ENCODE measurements around the gene TP53I13.

The TP53I13 gene

DNA sequence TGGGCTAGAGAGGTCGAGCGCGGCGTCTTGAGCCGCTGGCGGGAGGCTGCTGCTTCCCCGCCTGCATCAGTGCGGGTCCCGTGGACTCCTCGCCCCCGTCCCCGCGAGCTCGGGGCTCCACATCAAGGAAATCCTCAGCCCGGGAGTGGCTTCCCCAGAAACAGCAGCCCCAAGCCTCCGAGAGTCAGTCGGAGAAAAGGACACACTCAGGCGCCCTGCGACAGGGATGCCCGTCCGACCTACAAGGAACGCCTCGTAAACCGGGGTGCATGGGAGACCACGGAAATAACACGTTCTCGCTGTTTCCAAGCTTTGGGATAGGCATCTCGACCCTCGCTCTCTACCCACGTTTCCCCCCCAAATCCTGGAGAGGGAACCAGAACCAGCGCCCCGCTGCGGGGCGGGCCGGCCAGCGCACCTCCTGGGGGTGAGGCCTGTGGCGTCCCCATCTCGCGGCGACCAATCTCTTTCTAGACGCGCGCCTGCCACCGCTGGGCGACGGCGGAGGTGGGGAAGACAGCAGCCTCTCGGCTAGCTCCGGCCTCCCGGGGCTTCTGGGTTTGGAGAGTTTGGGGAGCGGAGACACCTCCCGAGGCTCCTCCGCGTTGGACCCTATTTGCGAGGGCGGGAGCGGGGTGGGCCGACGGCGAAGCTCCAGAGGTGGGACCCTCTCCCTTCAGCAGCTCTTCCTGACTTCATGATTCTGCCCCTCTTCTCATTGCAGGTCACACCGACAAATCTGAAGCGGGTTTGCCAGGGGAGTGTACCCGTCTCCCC lies 759 bp upstream of the TP53I13 start:
- DNase-seq, result peak; percentile 88

DNA sequence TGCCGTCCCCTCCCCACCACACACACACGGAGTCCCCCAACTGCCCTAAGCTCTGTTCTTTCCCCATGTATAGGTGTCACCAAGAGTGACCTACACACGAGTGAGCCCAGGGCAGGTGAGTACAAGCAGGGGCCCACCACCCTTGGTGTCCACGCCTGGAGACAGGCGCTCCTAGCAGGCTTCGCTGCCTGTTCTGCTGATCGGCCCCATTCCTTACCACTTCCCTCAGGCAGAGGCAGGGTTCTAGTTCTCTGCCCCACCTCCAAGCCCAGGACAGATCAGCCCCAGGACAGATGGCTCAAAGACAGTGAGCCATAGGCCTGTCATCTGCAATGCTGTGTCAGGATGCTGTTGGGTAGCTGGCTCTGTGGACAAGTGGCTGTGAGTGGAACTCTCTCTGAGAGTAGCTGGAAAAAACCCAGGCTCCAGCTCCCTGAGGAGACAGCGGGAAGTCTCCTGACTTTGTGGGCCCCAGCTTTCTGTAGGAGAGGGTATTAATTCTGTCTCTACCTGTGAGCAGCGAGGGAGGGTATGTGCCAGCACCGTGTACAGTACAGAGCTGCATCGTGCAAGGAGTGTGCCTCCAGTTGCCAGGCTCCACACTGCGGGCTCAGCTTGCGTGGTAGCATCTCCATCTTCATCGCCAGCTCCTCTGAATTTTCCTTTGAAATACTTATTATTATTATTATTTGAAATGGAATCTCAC lies 897 bp downstream of the TP53I13 start:
- no peak for DNase-seq

DNA sequence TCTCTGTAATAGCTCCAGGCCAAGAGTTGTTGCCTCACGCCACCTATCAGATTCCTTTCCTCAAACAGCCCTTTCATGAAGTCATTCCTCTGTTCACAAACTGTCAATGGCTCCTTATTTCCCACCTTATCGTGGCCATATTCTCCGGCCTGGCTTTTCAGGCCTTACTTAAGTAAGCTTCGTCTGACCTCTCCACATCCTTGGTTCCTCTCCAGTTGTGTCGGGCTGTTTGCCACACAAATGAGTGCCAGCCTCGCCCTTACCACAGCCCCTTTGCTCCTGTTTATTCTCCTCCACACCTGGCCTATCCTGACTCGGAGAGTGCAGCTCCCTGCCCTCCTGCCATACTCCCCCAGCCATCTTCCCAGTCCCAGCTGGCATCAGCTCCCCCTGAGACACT lies 2.0 kb downstream of the TP53I13 start:
- DNase-seq, result no peak

DNA sequence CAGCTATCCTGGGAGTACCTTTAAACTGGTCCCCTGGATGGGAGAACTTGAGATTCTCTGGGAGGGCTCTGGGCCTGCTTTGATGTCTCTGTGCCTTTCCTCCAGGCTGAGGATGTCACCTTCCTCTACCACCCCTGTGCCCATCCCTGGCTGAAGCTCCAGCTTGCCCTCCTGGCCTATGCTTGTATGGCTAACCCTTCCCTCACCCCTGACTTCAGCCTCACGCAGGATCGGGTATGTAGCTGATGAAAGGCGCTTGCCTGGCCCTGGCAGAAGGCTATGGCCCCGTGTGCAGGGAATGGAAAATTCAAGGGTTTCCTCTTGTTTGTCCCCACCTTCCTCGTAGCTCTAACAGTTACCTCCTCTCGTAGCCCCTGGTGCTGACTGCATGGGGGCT lies 3.0 kb downstream of the TP53I13 start:
- no peak for DNase-seq

DNA sequence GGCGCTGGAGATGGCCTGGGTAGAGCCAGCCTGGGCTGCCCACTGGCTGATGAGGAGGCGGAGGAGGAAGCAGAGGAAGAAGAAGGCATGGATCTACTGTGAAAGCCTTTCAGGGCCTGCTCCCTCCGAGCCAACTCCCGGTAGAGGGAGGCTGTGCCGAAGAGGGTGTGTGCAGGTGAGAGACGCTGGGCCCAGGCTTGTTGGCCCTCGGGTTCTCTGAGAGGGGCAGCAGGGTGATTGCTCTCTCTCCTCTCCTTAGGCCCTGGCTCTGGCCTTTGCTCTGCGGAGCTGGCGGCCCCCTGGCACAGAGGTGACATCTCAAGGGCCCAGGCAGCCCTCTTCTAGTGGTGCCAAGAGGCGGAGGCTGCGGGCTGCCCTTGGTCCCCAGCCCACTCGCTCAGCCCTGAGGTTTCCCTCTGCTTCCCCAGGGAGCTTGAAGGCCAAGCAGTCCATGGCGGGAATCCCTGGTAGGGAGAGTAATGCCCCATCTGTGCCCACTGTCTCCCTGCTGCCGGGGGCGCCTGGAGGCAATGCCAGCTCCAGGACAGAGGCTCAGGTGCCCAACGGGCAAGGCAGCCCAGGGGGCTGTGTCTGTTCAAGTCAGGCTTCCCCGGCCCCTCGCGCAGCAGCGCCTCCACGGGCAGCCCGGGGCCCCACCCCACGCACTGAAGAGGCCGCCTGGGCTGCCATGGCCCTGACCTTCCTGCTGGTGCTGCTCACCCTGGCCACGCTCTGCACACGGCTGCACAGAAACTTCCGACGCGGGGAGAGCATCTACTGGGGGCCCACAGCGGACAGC lies 3.6 kb downstream of the TP53I13 start:
- DNase-seq, result no peak

DNA sequence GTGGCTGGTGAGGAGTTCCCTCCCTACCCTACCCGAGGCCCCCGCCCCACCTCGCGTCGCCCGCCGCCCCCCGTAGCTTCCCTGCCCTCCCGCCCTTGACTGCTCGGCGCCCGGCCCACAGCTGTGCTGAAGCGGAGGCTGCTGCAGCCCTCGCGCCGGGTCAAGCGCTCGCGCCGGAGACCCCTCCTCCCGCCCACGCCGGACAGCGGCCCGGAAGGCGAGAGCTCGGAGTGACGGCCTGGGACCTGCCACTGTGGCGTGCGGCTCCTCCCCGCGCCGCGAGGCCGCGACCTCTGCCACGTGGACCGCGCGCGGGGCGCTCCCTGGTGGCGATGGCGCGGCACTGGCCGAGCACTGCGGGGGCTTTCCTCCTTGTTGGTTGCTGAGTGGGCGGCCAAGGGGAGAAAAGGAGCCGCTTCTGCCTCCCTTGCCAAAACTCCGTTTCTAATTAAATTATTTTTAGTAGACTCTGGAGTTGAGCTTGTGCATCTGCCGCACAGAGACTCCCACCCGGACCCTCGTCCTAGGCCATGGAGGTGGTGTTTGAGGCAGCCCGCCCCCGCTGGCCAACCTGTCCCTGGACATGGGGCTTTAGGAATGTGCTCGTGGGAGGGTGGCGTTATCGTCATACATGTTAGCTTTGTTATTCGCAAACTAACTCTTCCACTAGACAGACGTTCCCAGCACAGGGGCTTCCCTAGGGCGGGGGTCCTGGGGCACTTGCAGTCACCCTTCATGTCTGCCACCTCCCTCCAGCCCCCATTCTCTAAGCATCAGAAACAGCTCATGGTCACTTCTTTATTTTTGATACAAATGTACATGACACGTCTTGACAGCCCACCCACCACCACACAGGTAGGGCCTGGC lies 4.4 kb downstream of the TP53I13 start:
- no peak for DNase-seq

DNA sequence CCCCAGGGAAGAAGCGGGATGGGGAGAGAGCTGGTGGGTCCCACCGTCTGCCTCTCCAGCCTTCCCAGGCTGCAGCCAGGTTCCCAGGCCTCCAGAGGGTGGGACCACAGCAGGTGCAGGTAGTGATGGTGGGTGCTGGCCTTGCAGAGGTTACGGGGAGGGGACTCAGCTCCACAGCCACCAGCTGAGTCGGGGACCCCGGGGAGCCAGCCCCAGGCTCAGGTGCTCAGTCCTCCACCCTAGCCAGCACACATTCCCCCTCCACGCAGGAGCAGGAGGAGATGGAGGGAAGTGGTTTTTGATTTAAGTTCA lies 5.0 kb downstream of the TP53I13 start:
- DNase-seq, result no peak

DNA sequence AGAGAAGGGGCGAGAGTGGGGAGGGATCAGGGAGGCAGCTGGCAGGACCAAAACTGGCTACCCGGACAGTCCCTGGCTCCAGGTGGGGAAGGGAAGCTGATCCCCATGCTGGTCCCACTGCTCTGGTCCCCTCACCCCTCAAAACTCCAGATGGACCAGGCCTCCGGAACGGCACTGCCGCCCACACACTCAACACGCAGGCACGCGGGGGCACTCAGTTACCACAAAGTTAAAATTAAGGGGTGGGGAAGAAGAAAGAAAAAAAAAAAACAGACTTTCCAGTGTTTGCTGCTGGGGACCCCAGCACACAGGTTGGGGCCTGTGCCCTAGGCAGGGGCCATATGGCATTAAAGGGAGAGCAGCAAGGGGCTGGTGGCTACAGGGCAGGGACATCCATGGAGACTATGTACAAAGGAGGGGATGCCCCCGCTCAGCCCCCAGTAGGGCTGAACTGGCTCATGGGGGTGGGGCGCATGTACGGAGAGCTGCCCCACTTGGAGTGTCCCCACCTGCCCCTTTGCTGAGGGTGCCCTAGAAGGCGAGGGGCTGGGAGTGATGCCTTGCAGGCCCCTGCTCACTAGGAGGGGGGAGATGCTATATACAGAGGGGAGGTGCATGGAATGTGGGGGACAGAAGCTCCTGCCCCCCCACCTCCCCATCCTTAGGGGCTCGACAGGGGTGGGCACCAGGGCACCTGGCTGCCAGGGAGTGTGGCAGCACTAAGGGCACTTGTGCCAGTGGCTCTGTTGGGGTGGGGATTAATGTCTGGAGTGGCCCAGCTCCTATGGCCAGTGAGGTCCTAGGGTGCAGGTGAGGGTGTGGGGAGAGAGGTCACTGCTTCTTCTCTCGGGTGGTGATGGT lies 5.6 kb downstream of the TP53I13 start:
- no peak for DNase-seq

DNA sequence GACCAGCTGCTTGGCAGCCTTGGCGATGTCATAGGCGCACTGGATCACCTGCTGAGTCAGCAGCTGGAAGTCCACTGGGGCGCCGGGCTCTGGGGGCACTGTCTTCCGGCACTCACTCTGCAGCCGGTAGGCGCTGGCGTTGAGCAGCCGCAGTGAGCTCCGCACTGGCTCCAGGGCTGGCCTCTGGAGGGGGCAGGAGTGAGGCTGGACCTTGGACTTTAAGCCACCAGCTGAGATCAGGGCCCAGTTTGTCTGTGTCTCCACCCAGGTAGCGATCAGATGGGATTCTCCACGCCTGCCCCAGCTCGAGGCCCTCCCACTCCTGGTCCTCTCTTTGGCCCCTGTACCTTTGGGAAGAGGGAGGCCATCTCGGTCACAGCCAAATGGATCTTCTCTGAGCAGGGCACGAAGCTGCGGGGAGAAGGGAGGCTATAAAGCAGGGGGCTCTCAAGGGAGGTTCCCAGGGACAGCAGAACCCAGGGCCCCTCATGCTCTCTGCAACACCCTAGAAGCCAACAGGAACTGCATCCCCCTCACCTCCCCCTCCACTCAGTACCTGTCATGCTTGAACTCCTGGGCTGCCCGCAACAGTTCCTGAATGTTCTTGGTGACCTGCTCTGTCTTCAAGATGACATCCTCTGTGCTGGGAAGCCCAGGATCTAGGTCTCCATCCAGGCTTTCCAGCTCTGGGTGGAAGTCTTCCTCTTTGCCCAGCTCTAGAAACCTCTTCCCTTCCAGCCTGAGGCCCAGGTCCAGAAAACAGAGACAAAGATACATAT lies 6.4 kb downstream of the TP53I13 start:
- DNase-seq, result no peak

DNA sequence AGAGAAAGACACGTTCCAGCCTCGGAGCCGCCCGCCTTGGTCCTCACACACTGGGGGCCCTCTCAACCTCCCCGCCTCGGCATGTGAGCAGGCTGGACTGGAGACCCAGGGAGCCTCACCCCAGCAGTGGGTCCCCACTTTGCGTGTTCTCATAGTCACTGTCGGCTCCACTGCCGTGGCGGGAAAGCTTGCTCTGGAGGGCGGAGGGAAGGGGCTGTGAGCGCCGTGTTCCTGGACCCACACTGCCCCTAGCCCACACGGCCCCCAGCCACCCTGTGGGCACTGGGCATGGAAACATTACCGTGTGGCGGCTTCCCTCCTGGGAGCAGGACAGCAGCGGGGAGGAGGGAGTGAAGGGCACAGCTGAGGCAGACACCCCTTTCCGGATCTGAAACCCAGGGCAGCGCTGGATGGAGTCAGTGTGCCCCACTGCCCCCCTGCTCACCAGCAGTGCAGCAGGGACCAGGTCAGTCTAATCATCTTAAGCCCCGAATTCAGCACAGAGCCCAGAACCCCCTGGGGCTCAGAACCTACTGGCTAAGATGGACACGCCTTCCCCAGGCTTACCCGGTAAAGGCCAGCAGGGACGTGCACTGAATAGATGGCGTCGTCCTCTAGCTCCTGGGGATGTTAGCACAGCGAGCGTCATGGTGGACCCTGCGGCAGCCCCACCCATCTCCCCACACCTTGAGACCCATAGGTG lies 7.2 kb downstream of the TP53I13 start:
- DNase-seq, result no peak

DNA sequence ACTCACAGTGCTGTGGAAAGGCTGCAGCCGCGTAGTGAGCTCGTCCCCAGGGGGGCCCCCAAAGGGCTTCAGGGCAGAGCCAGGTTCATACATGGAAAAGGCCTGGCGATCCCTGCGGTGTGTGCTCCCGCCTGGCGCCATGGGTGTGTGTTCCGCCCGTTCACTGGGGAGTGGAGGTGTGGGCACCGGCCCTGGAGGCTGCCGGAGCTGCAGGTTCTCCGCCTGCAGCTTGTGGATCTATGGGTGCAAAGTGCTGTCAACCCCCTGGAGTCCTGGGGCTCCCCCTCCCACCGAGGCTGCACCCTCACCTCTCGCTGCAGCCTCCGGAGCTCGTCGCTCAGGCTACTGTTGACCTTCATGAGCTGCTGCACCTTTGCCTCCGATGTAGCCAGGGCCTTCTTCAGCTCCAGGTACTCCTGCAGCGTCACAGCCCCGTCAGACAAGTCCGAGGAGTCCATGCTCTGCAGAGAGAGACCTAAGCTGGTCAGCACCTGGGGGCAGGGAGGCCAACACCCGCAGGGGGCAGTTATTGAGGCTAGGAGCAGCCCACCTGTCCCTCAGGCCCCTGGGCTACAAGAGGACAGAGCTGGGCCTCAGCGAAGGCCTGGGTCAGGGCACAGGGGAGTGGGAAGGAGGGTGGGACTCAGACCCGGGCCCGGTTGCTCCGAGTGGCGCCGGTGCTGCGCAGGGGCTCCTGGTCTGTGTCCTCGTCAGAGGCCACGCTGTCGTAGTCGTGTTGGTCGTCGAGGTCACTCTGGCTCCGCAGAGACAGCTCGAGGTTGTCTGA lies 7.9 kb downstream of the TP53I13 start:
- DNase-seq, result no peak

DNA sequence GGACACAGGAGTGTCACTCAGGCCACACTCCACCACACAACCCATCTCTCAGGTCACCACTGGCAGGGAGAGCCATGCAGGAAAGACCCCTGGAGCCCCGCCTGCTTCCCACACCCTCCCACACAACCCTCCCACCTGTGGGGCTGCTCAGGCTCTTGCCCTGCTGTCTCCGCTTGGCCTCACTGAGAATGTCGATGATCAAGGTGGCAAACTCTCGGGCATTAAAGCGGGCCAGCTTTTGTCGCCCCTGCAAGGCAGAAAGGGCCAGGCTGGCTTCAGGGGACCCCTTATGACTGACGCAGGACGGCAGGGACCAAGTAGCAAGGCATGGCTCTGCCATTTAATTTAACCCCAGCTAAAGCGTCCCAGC lies 8.5 kb downstream of the TP53I13 start:
- no peak for DNase-seq

DNA sequence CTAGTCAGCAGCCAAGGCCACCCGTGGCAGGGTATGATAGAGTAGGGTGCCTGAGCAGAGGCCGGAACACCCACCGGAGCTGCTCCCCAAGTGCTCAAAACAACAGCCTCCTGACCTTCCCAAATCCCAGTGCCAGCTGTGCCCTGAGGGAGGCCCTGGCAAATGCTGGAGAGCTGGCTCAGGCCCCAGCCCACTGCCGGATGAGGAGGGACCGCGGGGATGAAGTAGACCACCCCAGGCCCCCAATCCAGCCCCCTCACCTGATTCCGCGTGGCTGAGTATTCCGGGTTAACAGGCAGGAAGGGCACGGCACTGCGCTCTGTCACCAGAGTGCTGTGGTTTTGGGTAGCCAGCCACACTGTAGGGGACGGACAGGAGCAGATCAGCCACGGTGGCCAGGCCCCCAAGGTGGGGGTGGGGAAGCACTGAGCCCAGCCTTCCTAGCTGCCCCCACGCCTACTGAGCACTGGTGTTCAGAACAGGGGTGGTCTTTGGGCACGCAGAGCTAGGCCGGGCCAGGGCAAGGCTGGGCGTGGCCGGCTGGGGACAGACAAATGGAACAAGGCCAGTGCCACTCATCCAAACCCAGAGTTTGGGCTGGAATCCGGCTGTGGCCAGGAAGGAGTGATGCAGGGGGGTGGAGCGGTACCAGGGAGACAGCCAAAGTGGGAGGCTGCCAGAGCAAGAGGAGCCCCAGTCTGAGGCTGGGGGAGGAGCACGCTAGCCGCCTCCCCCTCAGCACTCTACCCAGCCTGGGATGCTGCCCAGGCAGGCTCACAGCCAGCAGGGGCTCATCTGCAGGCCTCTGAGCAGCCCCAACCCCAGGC lies 9.1 kb downstream of the TP53I13 start:
- no peak for DNase-seq

DNA sequence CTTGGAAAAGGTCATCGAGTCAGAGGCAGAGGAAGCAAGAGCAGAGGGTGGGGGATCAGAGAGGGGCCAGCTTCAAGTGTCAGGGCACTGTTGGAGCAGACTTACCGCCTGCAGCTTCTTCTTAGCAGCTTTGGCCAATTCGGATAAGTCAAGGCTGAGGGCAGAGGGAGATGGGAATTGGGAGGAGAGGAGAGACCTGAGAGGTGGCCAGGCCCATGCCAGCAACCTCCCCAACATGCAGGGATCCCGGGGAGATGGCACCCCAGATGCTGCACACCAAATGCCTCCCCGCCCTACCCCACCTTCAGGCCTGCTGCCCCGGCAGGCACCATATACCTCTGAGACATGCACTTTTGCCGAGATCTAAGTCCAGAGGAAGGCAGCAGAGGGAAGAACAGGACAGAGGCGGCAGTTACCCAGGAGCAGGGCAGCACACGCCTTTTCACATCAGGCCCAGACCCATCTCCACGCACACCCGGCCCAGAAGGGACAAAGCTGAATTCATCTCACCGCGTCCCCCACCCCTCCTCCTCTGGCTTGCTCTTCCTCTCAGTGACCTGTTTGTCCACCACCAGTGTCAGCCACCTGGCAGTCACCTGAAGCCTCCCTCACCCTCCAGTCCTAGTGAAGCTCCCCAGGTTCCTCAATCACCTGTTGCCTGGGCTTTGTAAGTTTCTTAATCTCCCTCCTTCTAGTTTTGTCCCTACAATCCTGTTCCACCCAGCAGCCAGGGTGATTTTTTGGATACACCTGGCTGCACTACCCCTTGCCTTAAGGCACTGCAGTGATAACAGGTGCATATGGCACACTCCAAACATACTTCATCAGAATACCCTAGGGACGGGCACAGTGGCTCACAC lies 10.4 kb downstream of the TP53I13 start:
- no peak for DNase-seq

DNA sequence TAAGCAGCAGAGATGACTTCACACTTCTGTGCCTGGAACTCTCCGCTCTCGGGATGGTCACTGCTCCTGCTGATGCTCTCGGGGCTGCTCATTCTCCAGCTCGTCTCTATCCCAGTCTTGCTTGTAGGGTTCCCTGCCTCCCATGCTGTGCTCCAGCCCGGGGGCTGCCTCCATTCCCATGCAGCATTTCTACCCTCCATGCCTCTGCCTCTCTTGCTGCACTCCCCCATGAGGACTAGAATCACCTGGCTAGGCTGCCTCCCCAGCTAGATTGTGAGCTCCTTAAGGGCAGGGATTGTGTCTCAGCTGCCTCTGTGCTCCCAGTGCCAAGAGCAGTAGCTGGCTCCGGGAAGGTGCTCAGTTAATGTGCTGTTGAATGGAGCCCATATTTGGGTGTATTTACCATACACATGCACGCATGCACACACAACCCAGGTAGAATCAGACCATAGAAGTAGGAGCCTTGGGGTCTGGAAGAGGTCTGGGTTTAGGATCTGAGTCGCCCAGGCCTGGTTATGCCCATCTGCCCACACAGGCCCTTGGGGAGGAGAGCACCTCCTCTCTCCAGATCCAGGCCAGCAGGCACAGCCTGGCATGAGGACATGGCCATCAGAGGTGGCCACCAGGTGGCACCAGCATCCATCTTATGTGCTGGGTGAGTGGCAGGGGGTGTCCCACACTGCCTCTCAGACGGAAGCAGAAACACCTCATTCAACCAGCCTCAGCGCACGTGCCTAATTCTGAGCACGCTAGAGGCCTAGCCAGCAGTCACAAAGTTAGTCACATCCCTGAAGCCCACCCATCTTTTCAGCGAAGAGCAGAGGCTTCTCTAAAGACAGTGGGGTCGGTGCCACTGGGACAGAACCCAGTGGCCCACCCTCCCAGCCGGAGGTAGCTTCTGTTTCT lies 11.6 kb downstream of the TP53I13 start:
- peak; percentile 92 for DNase-seq

DNA sequence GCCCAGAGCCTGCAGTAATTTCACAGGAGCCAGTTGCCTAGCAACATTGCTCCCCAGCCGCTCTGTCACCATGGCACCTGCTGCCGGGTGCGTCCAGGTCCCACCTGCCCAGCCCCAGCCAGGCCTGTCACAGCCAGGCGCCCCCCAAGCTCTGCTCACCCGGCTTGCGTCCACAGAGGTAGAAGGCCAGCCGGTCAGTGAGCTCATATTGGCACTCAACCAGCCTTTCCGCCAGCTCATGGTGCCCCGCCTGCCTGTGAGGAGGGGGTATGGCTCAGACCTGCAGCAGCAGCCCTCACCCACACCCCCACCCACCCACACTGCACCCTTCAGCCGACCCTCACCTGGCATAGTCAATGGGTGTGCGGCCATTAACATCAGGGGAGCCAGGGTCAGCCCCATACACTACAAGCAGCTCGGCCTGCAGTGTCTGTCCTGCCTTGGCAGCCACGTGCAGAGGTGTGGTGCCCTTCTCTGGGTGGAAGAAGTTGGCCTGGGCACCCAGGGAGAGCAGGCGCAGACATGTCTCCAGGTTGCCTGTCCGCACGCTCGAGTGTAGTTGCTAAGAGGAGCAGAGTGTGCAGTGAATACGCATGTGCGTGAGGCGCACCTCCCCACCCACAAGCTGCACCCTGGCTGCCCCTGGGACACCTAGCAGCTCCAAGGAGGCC lies 13.2 kb downstream of the TP53I13 start:
- DNase-seq, result no peak
